Activated naive CD8-positive, alpha-beta T cell treated with anti-CD3 and anti-CD28 coated beads for 36 hours (primary cell): ENCODE measurements around the gene DNAJC8. TPM values are rescaled to one million over a fixed set of nuclear protein-coding genes. Genes with fewer than 3 reads are reported as not detected.

ENCODE experiments used
- DNase-seq: peaks from one replicate; pipeline ENCODE4 v3.0.0; 2021
- H3K27ac Mint-ChIP-seq: one replicate; pipeline ENCODE4 v1.8.0; 2022; ENCODE audit warnings: mild to moderate bottlenecking, moderate library complexity, mixed read lengths
- H3K27me3 Mint-ChIP-seq: one replicate; pipeline ENCODE4 v1.8.0; 2022; ENCODE audit warnings: mild to moderate bottlenecking, mixed read lengths
- H3K36me3 Mint-ChIP-seq: one replicate; pipeline ENCODE4 v1.8.0; 2021; ENCODE audit warnings: mild to moderate bottlenecking, mixed read lengths
- H3K4me1 Mint-ChIP-seq: one replicate; pipeline ENCODE4 v1.8.0; 2021; ENCODE audit warnings: mixed read lengths
- H3K4me3 Mint-ChIP-seq: one replicate; pipeline ENCODE4 v1.8.0; 2022; ENCODE audit warnings: mild to moderate bottlenecking, moderate library complexity, mixed read lengths
- H3K9me3 Mint-ChIP-seq: one replicate; pipeline ENCODE4 v1.8.0; 2022; ENCODE audit warnings: mixed read lengths
- total RNA-seq, 2 experiments: library from RNA; stranded (reverse); gene quantifications; one replicate each; pipeline ENCODE4 v1.2.3, GENCODE V29; 2021

The DNAJC8 gene
- total RNA-seq, 2 experiments from 2014 or later, result 109 to 121 TPM

GRCh38 chr1:28197682-28198415 lies 35.0 kb downstream of the DNAJC8 start:
- Mint-ChIP-seq H3K4me1 (peaks cover 41% of the 10 kb centered on the region), H3K9me3 (peaks cover 10% of the 10 kb centered on the region)

DNA sequence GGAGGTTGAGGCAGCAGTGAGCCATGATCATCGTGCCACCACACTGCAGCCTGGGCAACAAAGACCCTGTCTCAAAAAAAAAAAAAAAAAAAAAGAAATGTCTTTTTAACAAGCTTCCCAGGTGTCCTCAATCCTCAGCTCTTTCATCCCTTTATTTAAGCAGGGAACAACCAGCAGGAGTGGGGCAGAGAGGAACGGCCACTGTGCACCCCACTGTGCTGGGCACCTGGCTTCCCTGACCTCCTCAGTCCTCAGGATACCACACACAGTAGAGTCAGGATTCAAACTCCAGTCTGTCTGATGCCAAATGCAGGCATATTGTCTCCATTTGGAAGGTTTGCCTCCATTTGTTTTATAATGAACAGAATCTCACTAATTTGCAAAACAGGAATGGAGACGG lies 36.5 kb downstream of the DNAJC8 start:
- Mint-ChIP-seq H3K27ac (no peak overlapping the region), H3K4me1 (peaks cover 41% of the 10 kb centered on the region), H3K9me3 (peaks cover 10% of the 10 kb centered on the region), H3K36me3 (peaks cover 53% of the 10 kb centered on the region), H3K27me3 (peaks cover 4% of the 10 kb centered on the region), H3K4me3 (no peak overlapping the region)
- no peak for DNase-seq

More at GRCh38 chr1:28197682-28198415, 35.0 kb downstream of the DNAJC8 start:
- DNase-seq, result no peak
- Mint-ChIP-seq H3K36me3 (peaks cover 60% of the 10 kb centered on the region), H3K4me3 (no peak overlapping the region), H3K27ac (no peak overlapping the region), H3K27me3 (peaks cover 4% of the 10 kb centered on the region)

GRCh38 chr1:28195780-28196179 lies 37.0 kb downstream of the DNAJC8 start:
- Mint-ChIP-seq H3K9me3 (peaks cover 10% of the 10 kb centered on the region), H3K27me3 (peaks cover 4% of the 10 kb centered on the region), H3K4me3 (no peak overlapping the region), H3K27ac (no peak overlapping the region), H3K4me1 (peaks cover 35% of the 10 kb centered on the region), H3K36me3 (peaks cover 47% of the 10 kb centered on the region)
- no peak for DNase-seq

- Mint-ChIP-seq H3K4me3 (no peak overlapping the region), H3K9me3 (peaks cover 9% of the 10 kb centered on the region), H3K27me3 (peaks cover 4% of the 10 kb centered on the region), H3K27ac (no peak overlapping the region), H3K36me3 (peaks cover 36% of the 10 kb centered on the region), H3K4me1 (peaks cover 24% of the 10 kb centered on the region)
- no peak for DNase-seq
Measured at GRCh38 chr1:28194326-28195035, 38.3 kb downstream of the DNAJC8 start.

DNA sequence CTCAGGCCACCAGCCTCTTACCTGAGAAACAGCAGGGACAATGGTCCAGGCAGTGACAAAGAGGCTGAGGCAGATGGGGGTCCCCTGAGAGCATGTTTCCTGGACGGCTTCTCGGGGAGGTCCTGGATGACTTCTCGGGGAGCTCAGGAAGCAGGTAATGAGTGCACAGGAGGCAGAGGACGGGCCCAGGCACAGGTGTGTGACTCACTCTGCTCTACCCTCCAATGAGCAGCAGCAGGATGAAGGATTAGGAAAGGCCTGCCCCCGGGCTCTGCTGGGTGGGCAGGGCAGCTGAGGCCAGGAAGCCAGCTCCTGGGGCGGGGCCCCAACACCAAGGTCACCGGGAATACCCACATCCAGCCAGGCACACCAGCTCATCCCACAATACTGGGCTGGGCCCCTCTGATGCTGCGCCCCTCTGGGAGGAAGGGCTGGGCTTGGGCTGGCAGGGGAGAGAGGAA lies 39.1 kb downstream of the DNAJC8 start:
- Mint-ChIP-seq H3K27me3 (no peaks in the 10 kb centered on the region), H3K9me3 (peaks cover 2% of the 10 kb centered on the region), H3K4me3 (no peak overlapping the region), H3K4me1 (peaks cover 17% of the 10 kb centered on the region), H3K36me3 (peaks cover 28% of the 10 kb centered on the region), H3K27ac (no peak overlapping the region)
- no peak for DNase-seq

GRCh38 chr1:28190996-28191645 lies 41.7 kb downstream of the DNAJC8 start:
- peaks cover 4% of the 10 kb centered on the region for H3K36me3 Mint-ChIP-seq
- H3K27ac Mint-ChIP-seq, result no peak overlapping the region
- no peak for DNase-seq
- no peak overlapping the region for H3K4me3 Mint-ChIP-seq
- H3K27me3 Mint-ChIP-seq, result no peaks in the 10 kb centered on the region
- no peaks in the 10 kb centered on the region for H3K9me3 Mint-ChIP-seq
- H3K4me1 Mint-ChIP-seq, result peaks cover 5% of the 10 kb centered on the region

DNA sequence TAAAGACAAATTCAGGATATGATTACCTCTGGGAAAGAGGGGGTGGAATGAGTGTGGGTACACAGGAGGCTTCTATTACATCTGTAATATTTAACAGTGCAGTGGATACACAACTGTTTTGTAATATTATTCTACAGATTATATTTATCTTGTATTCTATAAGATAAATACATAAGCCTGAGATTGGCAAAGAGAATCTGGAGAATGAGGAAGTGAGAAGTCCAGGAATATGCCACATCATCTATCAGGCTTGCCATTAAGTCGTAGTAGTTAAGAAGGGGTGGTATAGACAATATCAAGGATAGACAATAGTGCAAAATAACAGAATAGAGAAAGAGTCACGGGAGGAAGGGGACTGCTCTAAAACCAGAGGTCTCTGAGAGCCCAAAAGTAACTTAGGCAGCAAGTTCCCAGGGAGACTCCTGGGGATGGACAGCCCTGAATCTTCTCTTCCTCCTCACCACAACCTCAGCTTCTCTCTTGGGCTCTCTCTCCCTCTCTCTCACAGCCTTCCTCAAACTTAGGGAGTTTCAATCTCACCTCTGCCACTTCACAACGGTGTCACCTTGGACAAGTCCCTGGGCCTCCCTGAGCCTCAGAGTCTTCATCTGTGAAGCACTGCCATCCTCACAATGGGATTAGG lies 42.4 kb downstream of the DNAJC8 start:
- H3K9me3 Mint-ChIP-seq, result no peaks in the 10 kb centered on the region
- DNase-seq, result no peak
- H3K27me3 Mint-ChIP-seq, result no peaks in the 10 kb centered on the region
- no peak overlapping the region for H3K4me3 Mint-ChIP-seq
- H3K4me1 Mint-ChIP-seq, result peaks cover 2% of the 10 kb centered on the region
- peaks cover 2% of the 10 kb centered on the region for H3K36me3 Mint-ChIP-seq
- no peak overlapping the region for H3K27ac Mint-ChIP-seq

DNA sequence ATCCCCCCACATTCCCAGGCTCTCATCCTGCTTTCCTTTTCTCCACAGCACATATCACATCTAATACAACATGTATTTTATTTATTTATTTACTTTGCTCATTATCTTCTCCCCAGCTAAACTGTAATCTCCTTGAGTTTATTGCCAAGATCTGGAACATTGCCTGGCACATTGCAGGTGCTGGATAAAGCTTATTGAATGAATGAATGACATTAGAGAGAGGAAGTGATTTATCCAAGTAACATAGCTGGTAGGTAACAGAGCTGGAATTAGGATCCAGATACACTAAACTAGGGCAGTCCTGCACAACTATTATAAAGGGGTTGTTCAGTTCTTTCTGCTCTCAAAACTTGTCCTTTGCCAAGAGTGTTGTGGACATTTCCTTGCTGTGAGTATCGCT lies 47.8 kb downstream of the DNAJC8 start:
- Mint-ChIP-seq H3K4me1 (peaks cover 12% of the 10 kb centered on the region), H3K36me3 (peaks cover 5% of the 10 kb centered on the region), H3K4me3 (no peak overlapping the region), H3K9me3 (peaks cover 1% of the 10 kb centered on the region), H3K27me3 (peaks cover 24% of the 10 kb centered on the region), H3K27ac (no peak overlapping the region)
- DNase-seq, result no peak

DNA sequence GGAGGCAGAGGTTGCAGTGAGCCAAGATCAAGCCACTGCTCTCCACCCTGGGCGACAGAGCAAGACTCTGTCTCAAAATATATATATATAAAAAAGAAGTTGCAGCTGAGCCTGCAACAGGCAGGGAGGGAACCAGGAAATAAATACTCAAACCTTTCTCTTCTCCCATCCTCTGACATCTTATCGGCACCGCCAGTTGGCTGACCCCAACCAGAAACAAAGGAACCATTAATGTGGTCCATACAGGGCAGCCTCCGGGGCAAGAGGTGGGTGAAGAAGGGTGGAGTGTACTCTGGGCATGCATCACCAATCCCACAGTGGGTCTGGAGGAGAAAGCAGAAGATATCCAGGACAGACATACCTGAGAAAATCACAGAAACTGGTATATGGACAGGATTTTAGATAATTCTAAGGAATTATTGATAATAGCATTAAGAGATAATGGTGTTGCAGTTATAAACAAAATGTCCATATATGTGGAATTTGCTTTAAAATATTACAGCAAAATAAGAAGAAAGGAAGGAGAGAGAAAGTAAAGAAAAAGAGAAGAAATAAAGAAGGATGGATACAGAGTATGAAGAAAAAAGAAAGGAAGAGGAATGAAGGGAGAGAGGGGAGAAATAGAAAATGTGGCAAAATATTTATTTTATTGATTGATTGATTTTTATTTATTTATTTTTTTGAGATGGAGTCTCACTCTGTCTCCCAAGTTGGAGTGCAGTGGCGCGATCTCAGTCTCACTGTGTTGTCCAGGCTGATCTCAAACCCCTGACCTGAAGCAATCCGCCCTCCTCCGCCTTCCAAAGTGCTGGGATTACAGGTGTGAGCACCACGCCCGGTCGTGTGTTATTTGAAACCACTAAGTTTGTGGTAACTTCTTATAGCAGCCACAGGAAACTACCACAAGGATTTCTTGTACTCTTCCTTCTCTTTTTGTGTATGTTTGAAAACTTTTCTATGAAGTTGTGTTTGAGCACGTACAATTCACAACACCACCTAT lies 52.2 kb downstream of the DNAJC8 start:
- Mint-ChIP-seq H3K4me3 (no peak overlapping the region), H3K27ac (no peak overlapping the region), H3K9me3 (peaks cover 1% of the 10 kb centered on the region), H3K4me1 (peaks cover 12% of the 10 kb centered on the region), H3K36me3 (peaks cover 5% of the 10 kb centered on the region), H3K27me3 (peaks cover 54% of the 10 kb centered on the region)
- no peak for DNase-seq

- Mint-ChIP-seq H3K4me1 (peaks cover 12% of the 10 kb centered on the region), H3K4me3 (no peak overlapping the region), H3K36me3 (no peaks in the 10 kb centered on the region), H3K9me3 (peaks cover 1% of the 10 kb centered on the region), H3K27me3 (peaks cover 65% of the 10 kb centered on the region), H3K27ac (no peak overlapping the region)
- DNase-seq, result no peak
Measured at GRCh38 chr1:28178690-28179485, 53.9 kb downstream of the DNAJC8 start.

- H3K9me3 Mint-ChIP-seq, result no peaks in the 10 kb centered on the region
- H3K4me3 Mint-ChIP-seq, result no peak within 1 kb of the TSS
- DNase-seq, result no peak
- H3K4me1 Mint-ChIP-seq, result peaks cover 26% of the 10 kb centered on the region
- H3K27ac Mint-ChIP-seq, result no peak within 1 kb of the TSS
- H3K27me3 Mint-ChIP-seq, result peaks cover 74% of the 10 kb centered on the region
- no peaks in the 10 kb centered on the region for H3K36me3 Mint-ChIP-seq
Measured at GRCh38 chr1:28176492-28177470, 56.0 kb downstream of the DNAJC8 start, which contains the start of gene PTAFR. Gene PTAFR (minus strand): TSS chr1:28176690. CDS start chr1:28151021, 25,669 bp downstream.

DNA sequence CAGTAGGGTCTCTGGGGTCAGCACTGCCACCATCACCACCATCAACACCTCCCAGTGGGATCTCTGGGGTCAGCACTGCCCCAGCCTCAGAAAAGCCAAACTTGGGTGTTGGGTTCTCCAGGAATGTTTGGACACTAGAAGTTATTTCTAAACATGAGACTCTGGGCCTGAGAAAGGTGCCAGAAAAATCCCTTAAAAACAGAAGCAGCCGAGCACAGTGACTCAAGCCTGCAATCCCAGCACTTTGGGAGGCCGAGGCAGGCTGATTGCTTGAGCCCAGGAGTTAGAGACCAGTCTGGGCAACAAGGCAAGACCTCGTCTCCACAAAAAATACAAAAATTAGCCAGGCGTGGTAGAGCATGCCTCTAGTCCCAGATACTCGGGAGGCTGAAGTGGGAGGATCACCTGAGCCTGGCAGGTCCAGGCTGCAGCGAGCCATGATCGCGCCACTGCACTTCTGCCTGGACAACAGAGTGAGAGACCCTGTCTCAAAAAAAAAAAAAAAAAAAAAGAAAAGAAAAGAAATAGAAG lies 56.8 kb downstream of the DNAJC8 start:
- DNase-seq, result no peak
- H3K4me3 Mint-ChIP-seq, result no peak overlapping the region
- no peaks in the 10 kb centered on the region for H3K36me3 Mint-ChIP-seq
- no peak overlapping the region for H3K27ac Mint-ChIP-seq
- peaks cover 24% of the 10 kb centered on the region for H3K4me1 Mint-ChIP-seq
- peaks cover 70% of the 10 kb centered on the region for H3K27me3 Mint-ChIP-seq
- no peaks in the 10 kb centered on the region for H3K9me3 Mint-ChIP-seq
